ENCODE results near the gene RTN4RL1.
A peak's percentile ranks its signal among the peaks of the same experiment; 100 is the strongest.

Gene RTN4RL1

GRCh38 chr17:2056206-2057174, 31.4 kb upstream of the RTN4RL1 start:
- no peak overlapping the region for H2BK5ac ChIP-seq (ENCODE audit: low read depth, low read length, poor library complexity, severe bottlenecking)
- H3K23ac ChIP-seq (ENCODE audit: low read length in 2 of 2) = peak overlapping the region in 1 of 2 experiments; percentile 54
- peak overlapping the region; percentile 9 for H3K4me2 ChIP-seq (ENCODE audit: low read length, poor library complexity, severe bottlenecking)
- peaks cover 20 to 53% of the 10 kb centered on the region in 2 experiments for H3K36me3 ChIP-seq (ENCODE audit: control insufficient read depth in 1 of 2, insufficient read depth in 2 of 2, low read depth in 1 of 2, low read length in 2 of 2)
- 16% methylated on average over 77 of the region's 85 CpGs for WGBS
- H3K4me1 ChIP-seq (ENCODE audit: control insufficient read depth, insufficient read depth, low read depth, low read length) = peaks cover 34% of the 10 kb centered on the region
- peak overlapping the region; percentile 48 to 95 for H3K14ac ChIP-seq (ENCODE audit: low read length in 2 of 2)
- H3K4ac ChIP-seq (ENCODE audit: low read depth in 1 of 2, low read length in 2 of 2) = peak overlapping the region; percentile 19 to 80
- H4K91ac ChIP-seq (ENCODE audit: low read length) = peak overlapping the region; percentile 90
- no peak overlapping the region for H2AK5ac ChIP-seq (ENCODE audit: low read length, severe bottlenecking)
- no peaks in the 10 kb centered on the region for H3K9me3 ChIP-seq (ENCODE audit: control insufficient read depth, low read length)
- H3K27ac ChIP-seq (ENCODE audit: low read length, poor library complexity, severe bottlenecking) = no peak overlapping the region
- H2AFZ ChIP-seq (ENCODE audit: low read depth, low read length) = no peak overlapping the region
- peak overlapping the region; percentile 4 to 26 for H2BK12ac ChIP-seq (ENCODE audit: low read length in 2 of 2)
- H3K18ac ChIP-seq (ENCODE audit: low read depth in 1 of 2, low read length in 2 of 2) = peak overlapping the region; percentile 40 to 67
- peak overlapping the region; percentile 40 for H2BK15ac ChIP-seq (ENCODE audit: low read depth, poor library complexity, severe bottlenecking)
- peak overlapping the region; percentile 77 to 80 for H3K4me3 ChIP-seq (ENCODE audit: insufficient read depth in 1 of 2, low read depth in 1 of 2, low read length in 2 of 2)
- peak overlapping the region; percentile 90 for H4K8ac ChIP-seq (ENCODE audit: low read length)
- peak overlapping the region; percentile 99 for H2BK120ac ChIP-seq (ENCODE audit: low read depth, low read length)
- peak; percentile 78 for DNase-seq
- H3K79me1 ChIP-seq (replicated peaks; ENCODE audit: low read length, poor library complexity, severe bottlenecking) = peaks cover 10% of the 10 kb centered on the region
- no peaks in the 10 kb centered on the region for H3K27me3 ChIP-seq (ENCODE audit: control insufficient read depth in 1 of 2, insufficient read depth in 1 of 2, low read length in 2 of 2)
- H3K9ac ChIP-seq (ENCODE audit: low read length) = peak overlapping the region; percentile 93

GRCh38 chr17:2055292-2056205, 30.4 kb upstream of the RTN4RL1 start:
- peak overlapping the region; percentile 93 for H3K9ac ChIP-seq (ENCODE audit: low read length)
- H3K27me3 ChIP-seq (ENCODE audit: control insufficient read depth in 1 of 2, insufficient read depth in 1 of 2, low read length in 2 of 2) = no peaks in the 10 kb centered on the region
- H3K4ac ChIP-seq (ENCODE audit: low read depth in 1 of 2, low read length in 2 of 2) = peak overlapping the region; percentile 91 to 92
- H3K79me1 ChIP-seq (replicated peaks; ENCODE audit: low read length, poor library complexity, severe bottlenecking) = peaks cover 10% of the 10 kb centered on the region
- no peaks in the 10 kb centered on the region for H3K9me3 ChIP-seq (ENCODE audit: control insufficient read depth, low read length)
- peak overlapping the region; percentile 67 to 98 for H3K18ac ChIP-seq (ENCODE audit: low read depth in 1 of 2, low read length in 2 of 2)
- H2AK5ac ChIP-seq (ENCODE audit: low read length, severe bottlenecking) = no peak overlapping the region
- peak; percentile 37 for DNase-seq
- H4K8ac ChIP-seq (ENCODE audit: low read length) = peak overlapping the region; percentile 85
- H3K4me3 ChIP-seq (ENCODE audit: insufficient read depth in 1 of 2, low read depth in 1 of 2, low read length in 2 of 2) = peak overlapping the region; percentile 77 to 80
- 1% methylated on average over 72 of the region's 113 CpGs for WGBS
- H2BK12ac ChIP-seq (ENCODE audit: low read length in 2 of 2) = peak overlapping the region; percentile 54 to 55
- no peak overlapping the region for H3K27ac ChIP-seq (ENCODE audit: low read length, poor library complexity, severe bottlenecking)
- peaks cover 37% of the 10 kb centered on the region for H3K4me1 ChIP-seq (ENCODE audit: control insufficient read depth, insufficient read depth, low read depth, low read length)
- H2AFZ ChIP-seq (ENCODE audit: low read depth, low read length) = no peak overlapping the region
- H2BK15ac ChIP-seq (ENCODE audit: low read depth, poor library complexity, severe bottlenecking) = peak overlapping the region; percentile 99
- H2BK5ac ChIP-seq (ENCODE audit: low read depth, low read length, poor library complexity, severe bottlenecking) = peak overlapping the region; percentile 59
- peak overlapping the region; percentile 89 for H4K91ac ChIP-seq (ENCODE audit: low read length)
- H3K14ac ChIP-seq (ENCODE audit: low read length in 2 of 2) = peak overlapping the region; percentile 55 to 97
- peak overlapping the region in 1 of 2 experiments; percentile 91 for H3K23ac ChIP-seq (ENCODE audit: low read length in 2 of 2)
- peak overlapping the region; percentile 99 for H2BK120ac ChIP-seq (ENCODE audit: low read depth, low read length)
- peaks cover 11 to 43% of the 10 kb centered on the region in 2 experiments for H3K36me3 ChIP-seq (ENCODE audit: control insufficient read depth in 1 of 2, insufficient read depth in 2 of 2, low read depth in 1 of 2, low read length in 2 of 2)
- peak overlapping the region; percentile 92 for H3K4me2 ChIP-seq (ENCODE audit: low read length, poor library complexity, severe bottlenecking)

GRCh38 chr17:2054512-2055291, 29.6 kb upstream of the RTN4RL1 start, which contains the start of gene HIC1:
HIC1 (plus strand) TSS chr17:2055103; CDS start chr17:2056691, 1,588 bp downstream.
- peak within 1 kb of the TSS; percentile 89 for H4K91ac ChIP-seq (ENCODE audit: low read length)
- H3K4me3 ChIP-seq (ENCODE audit: insufficient read depth in 1 of 2, low read depth in 1 of 2, low read length in 2 of 2) = peak within 1 kb of the TSS; percentile 77 to 80
- peak within 1 kb of the TSS; percentile 91 to 92 for H3K4ac ChIP-seq (ENCODE audit: low read depth in 1 of 2, low read length in 2 of 2)
- H3K9ac ChIP-seq (ENCODE audit: low read length) = peak within 1 kb of the TSS; percentile 93
- H2BK12ac ChIP-seq (ENCODE audit: low read length in 2 of 2) = peak within 1 kb of the TSS; percentile 54 to 55
- no peak within 1 kb of the TSS for H2AFZ ChIP-seq (ENCODE audit: low read depth, low read length)
- H3K9me3 ChIP-seq (ENCODE audit: control insufficient read depth, low read length) = no peaks in the 10 kb centered on the region
- H2BK120ac ChIP-seq (ENCODE audit: low read depth, low read length) = peak within 1 kb of the TSS; percentile 99
- H3K4me2 ChIP-seq (ENCODE audit: low read length, poor library complexity, severe bottlenecking) = peak within 1 kb of the TSS; percentile 92
- no peak within 1 kb of the TSS for H3K27ac ChIP-seq (ENCODE audit: low read length, poor library complexity, severe bottlenecking)
- H3K4me1 ChIP-seq (ENCODE audit: control insufficient read depth, insufficient read depth, low read depth, low read length) = peaks cover 40% of the 10 kb centered on the region
- peak within 1 kb of the TSS; percentile 55 to 97 for H3K14ac ChIP-seq (ENCODE audit: low read length in 2 of 2)
- peaks cover 6% of the 10 kb centered on the region for H3K79me1 ChIP-seq (replicated peaks; ENCODE audit: low read length, poor library complexity, severe bottlenecking)
- peak within 1 kb of the TSS; percentile 81 to 98 for H3K18ac ChIP-seq (ENCODE audit: low read depth in 1 of 2, low read length in 2 of 2)
- peak; percentile 80 for DNase-seq
- no peaks in the 10 kb centered on the region for H3K27me3 ChIP-seq (ENCODE audit: control insufficient read depth in 1 of 2, insufficient read depth in 1 of 2, low read length in 2 of 2)
- WGBS = 4% methylated on average over 54 of the region's 72 CpGs
- peak within 1 kb of the TSS in 1 of 2 experiments; percentile 91 for H3K23ac ChIP-seq (ENCODE audit: low read length in 2 of 2)
- H2BK15ac ChIP-seq (ENCODE audit: low read depth, poor library complexity, severe bottlenecking) = peak within 1 kb of the TSS; percentile 99
- peak within 1 kb of the TSS; percentile 85 for H4K8ac ChIP-seq (ENCODE audit: low read length)
- peaks cover 2 to 35% of the 10 kb centered on the region in 2 experiments for H3K36me3 ChIP-seq (ENCODE audit: control insufficient read depth in 1 of 2, insufficient read depth in 2 of 2, low read depth in 1 of 2, low read length in 2 of 2)
- no peak within 1 kb of the TSS for H2AK5ac ChIP-seq (ENCODE audit: low read length, severe bottlenecking)
- peak within 1 kb of the TSS; percentile 59 for H2BK5ac ChIP-seq (ENCODE audit: low read depth, low read length, poor library complexity, severe bottlenecking)

All from mesenchymal stem cell (in vitro differentiated cells and primary cell).